ENCODE results near the gene CCDC12. TPM values are rescaled to one million over a fixed set of nuclear protein-coding genes. Genes with fewer than 3 reads are reported as not detected.

CCDC12 gene
- total and polyA plus RNA-seq, 2 donors (not counting 1 experiment from before 2014, with no cell fraction given), result 84.0 to 97.3 TPM

DNA sequence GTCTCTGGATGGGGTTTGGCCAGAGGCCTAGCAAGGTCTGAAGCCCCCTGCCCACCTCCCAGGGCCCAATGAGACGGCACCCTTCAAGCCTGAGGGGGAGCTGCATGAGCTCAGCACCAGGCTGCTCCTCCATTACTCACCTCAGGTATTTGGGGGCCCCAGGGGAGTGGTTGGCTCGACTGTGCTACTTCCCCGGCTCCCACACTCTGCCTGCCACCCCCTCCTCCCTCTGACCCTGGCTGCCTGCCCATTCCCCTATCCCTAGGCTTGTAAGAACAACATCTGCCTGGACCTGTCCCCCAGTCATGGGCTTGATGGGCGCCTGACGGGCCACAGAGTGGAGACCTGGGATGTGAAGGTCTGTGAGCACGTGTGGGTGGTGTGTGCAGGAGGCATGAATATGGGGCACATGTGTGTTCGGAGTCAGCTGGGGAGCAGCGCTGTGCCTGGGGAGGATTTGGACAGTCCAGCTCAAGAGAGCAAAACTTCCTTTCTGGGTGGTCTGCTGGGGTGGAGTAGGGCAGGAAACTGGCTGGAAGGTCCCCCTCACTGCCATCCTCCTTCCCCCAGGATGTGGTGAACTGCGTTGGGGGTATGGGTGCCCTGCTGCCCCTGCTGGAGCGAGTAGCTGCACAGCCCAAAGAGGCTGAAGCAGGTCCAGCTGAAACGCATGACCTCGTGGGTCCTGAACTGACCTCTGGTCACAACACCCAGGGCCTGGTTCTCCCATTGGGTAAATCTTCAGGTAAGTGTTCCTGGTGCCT is 20.3 kb upstream of the CCDC12 start:
- H3K27me3 ChIP-seq (replicated peaks in 1 of 4; ENCODE audit: control extremely low read depth in 1 of 4, control insufficient read depth in 3 of 4, insufficient read depth in 4 of 4, low read length in 3 of 4), result no peaks in the 10 kb centered on the region
- DNase-seq (no peak), ATAC-seq (ENCODE audit: low read depth) (no peak)
- H3K27me3 Mint-ChIP-seq, result no peaks in the 10 kb centered on the region
- peaks cover 24% of the 10 kb centered on the region for H3K79me2 ChIP-seq (ENCODE audit: control insufficient read depth, insufficient read depth, low read length)
- H3K4me2 ChIP-seq (replicated peaks; ENCODE audit: low read depth, low read length, poor library complexity, severe bottlenecking), result no peak overlapping the region
- H2AFZ ChIP-seq (ENCODE audit: insufficient read depth, low read depth, low read length, poor library complexity, severe bottlenecking), result no peak overlapping the region
- WGBS (ENCODE audit: insufficient coverage), result 68% methylated on average over 11 of the region's 12 CpGs
- CTCF ChIA-PET, result interaction anchor here (0.7 to 12.1 kb wide), 9 partner anchors 12 to 130 kb away, joined by 3 to 146 read pairs (median 5); no protein-coding TSS in a partner anchor
- no peaks in the 10 kb centered on the region for H3K9me3 ChIP-seq (ENCODE audit: control extremely low read depth in 1 of 3, control insufficient read depth in 2 of 3, insufficient read depth in 1 of 3, low read length in 2 of 3)
- peaks cover 3 to 16% of the 10 kb centered on the region in 2 donors for H3K4me1 ChIP-seq (ENCODE audit: control insufficient read depth in 2 of 2, insufficient read depth in 2 of 2, low read length in 2 of 2)
- POLR2A ChIA-PET, result no interaction called here
- TF ChIP-seq EZH2 (IDR thresholded peaks at IDR 0.05; ENCODE audit: borderline replicate concordance, insufficient read depth, low read depth, low read length, poor library complexity, severe bottlenecking), result no peak
- TF ChIP-seq, protein P1, sequence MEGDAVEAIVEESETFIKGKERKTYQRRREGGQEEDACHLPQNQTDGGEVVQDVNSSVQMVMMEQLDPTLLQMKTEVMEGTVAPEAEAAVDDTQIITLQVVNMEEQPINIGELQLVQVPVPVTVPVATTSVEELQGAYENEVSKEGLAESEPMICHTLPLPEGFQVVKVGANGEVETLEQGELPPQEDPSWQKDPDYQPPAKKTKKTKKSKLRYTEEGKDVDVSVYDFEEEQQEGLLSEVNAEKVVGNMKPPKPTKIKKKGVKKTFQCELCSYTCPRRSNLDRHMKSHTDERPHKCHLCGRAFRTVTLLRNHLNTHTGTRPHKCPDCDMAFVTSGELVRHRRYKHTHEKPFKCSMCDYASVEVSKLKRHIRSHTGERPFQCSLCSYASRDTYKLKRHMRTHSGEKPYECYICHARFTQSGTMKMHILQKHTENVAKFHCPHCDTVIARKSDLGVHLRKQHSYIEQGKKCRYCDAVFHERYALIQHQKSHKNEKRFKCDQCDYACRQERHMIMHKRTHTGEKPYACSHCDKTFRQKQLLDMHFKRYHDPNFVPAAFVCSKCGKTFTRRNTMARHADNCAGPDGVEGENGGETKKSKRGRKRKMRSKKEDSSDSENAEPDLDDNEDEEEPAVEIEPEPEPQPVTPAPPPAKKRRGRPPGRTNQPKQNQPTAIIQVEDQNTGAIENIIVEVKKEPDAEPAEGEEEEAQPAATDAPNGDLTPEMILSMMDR (IDR thresholded peaks at IDR 0.05), result no peak
- intact Hi-C loops (cut with micrococcal nuclease), result no loop called here
- peaks cover 10% of the 10 kb centered on the region for H3K4me1 Mint-ChIP-seq
- H4K20me1 ChIP-seq (ENCODE audit: control insufficient read depth, insufficient read depth, low read length, poor library complexity, severe bottlenecking), result no peaks in the 10 kb centered on the region
- H3K27ac ChIP-seq (ENCODE audit: low read length in 2 of 2), result no peak overlapping the region
- H3K9ac ChIP-seq (ENCODE audit: low read length), result no peak overlapping the region
- H3K36me3 ChIP-seq (replicated peaks in 1 of 2; ENCODE audit: control extremely low read depth in 1 of 2, control insufficient read depth in 1 of 2, extremely low read depth in 1 of 2, insufficient read depth in 2 of 2, low read length in 1 of 2), result peaks cover 0 to 46% of the 10 kb centered on the region in 2 experiments
- no peak overlapping the region for H3K4me3 Mint-ChIP-seq
- H3K9me3 Mint-ChIP-seq (ENCODE audit: insufficient read depth), result no peaks in the 10 kb centered on the region
- no peak overlapping the region for H3K4me3 ChIP-seq (ENCODE audit: control extremely low read depth in 1 of 5, extremely low read depth in 1 of 5, insufficient read depth in 1 of 5, low read depth in 2 of 5, low read length in 4 of 5)
- peak overlapping the region; percentile 65 for H3K27ac Mint-ChIP-seq

DNA sequence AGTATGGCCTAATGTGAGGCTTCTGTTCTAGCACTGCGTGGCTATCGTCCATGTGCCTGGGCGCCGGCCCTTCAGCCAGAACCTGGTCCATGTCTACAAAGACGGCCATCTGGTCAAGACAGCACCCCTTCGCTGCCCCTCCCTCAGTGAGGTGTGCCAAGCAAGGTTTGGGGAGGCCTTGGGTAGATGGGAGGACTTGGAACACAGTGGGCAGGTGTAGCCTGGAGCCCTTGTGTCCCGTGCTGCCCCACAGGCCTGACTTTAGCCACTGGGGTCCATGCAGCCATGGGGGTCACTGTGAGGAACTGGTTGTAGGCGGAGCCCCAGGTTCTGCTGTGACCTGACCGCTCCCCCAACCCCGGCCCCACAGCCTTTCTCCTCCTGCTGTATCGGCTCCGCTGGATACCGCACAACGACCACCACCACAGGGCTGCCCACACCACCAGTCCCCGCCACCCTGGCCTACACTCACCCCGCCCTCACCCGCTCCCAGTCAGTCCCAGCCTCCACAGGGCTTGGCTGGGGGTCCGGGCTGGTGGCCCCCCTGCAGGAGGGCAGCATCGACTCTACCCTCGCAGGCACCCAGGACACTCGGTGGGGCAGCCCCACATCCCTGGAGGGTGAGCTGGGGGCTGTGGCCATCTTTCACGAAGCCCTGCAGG is 19.5 kb upstream of the CCDC12 start:
- POLR2A ChIA-PET, result no interaction called here
- intact Hi-C loops (cut with micrococcal nuclease), result no loop called here
- WGBS (ENCODE audit: insufficient coverage), result 97% methylated on average over 22 of the region's 22 CpGs

More for the DNA sequence above, 19.5 kb upstream of the CCDC12 start:
- Histone ChIP-seq H3K4me1 (ENCODE audit: control insufficient read depth in 2 of 2, insufficient read depth in 2 of 2, low read length in 2 of 2) (peaks cover 3 to 17% of the 10 kb centered on the region in 2 donors), H3K27me3 (replicated peaks in 1 of 4; ENCODE audit: control extremely low read depth in 1 of 4, control insufficient read depth in 3 of 4, insufficient read depth in 4 of 4, low read length in 3 of 4) (no peaks in the 10 kb centered on the region), H3K79me2 (ENCODE audit: control insufficient read depth, insufficient read depth, low read length) (peaks cover 24% of the 10 kb centered on the region), H4K20me1 (ENCODE audit: control insufficient read depth, insufficient read depth, low read length, poor library complexity, severe bottlenecking) (no peaks in the 10 kb centered on the region), H3K36me3 (replicated peaks in 1 of 2; ENCODE audit: control extremely low read depth in 1 of 2, control insufficient read depth in 1 of 2, extremely low read depth in 1 of 2, insufficient read depth in 2 of 2, low read length in 1 of 2) (peaks cover 0 to 37% of the 10 kb centered on the region in 2 experiments), H3K4me3 (ENCODE audit: control extremely low read depth in 1 of 5, extremely low read depth in 1 of 5, insufficient read depth in 1 of 5, low read depth in 2 of 5, low read length in 4 of 5) (no peak overlapping the region), H3K4me2 (replicated peaks; ENCODE audit: low read depth, low read length, poor library complexity, severe bottlenecking) (no peak overlapping the region), H2AFZ (ENCODE audit: insufficient read depth, low read depth, low read length, poor library complexity, severe bottlenecking) (no peak overlapping the region), H3K27ac (ENCODE audit: low read length in 2 of 2) (no peak overlapping the region), H3K9ac (ENCODE audit: low read length) (no peak overlapping the region), H3K9me3 (ENCODE audit: control extremely low read depth in 1 of 3, control insufficient read depth in 2 of 3, insufficient read depth in 1 of 3, low read length in 2 of 3) (no peaks in the 10 kb centered on the region)
- CTCF ChIA-PET, result interaction anchor here (1.0 to 12.1 kb wide), 5 partner anchors 11 to 129 kb away, joined by 3 to 146 read pairs (median 5); no protein-coding TSS in a partner anchor
- no peak for ATAC-seq (ENCODE audit: low read depth)
- no peak overlapping the region for H3K4me3 Mint-ChIP-seq
- H3K9me3 Mint-ChIP-seq (ENCODE audit: insufficient read depth), result no peaks in the 10 kb centered on the region
- peaks cover 14% of the 10 kb centered on the region for H3K4me1 Mint-ChIP-seq
- no peak overlapping the region for H3K27ac Mint-ChIP-seq
- no peak for DNase-seq
- no peaks in the 10 kb centered on the region for H3K27me3 Mint-ChIP-seq
- TF ChIP-seq EZH2 (IDR thresholded peaks at IDR 0.05; ENCODE audit: borderline replicate concordance, insufficient read depth, low read depth, low read length, poor library complexity, severe bottlenecking), result no peak
- TF ChIP-seq, protein P1 (IDR thresholded peaks at IDR 0.05), result no peak

Measured in B cell (primary cell).